Memory B cell (primary cell): ENCODE results near the gene TEX19.
"Not testable (repeated sequence)": the region's sequence is repeated elsewhere in the genome, so short reads cannot be mapped to it uniquely, and the experiment has no call there.

ENCODE experiments used
- ATAC-seq: fragments of 150-1000 bp; cut with Tn5 transposase; 2 replicates; pipeline ENCODE4 v1.10.0; 2021; ENCODE audit warnings: low read depth, mild to moderate bottlenecking, moderate library complexity
- DNase-seq, 2 donors: peaks; one replicate each; pipeline ENCODE4 v3.0.0; 2022; ENCODE audit warnings: low spot score in 2 of 2
- H3K27ac Mint-ChIP-seq: one replicate; pipeline ENCODE4 v1.8.0; 2022; ENCODE audit warnings: mild to moderate bottlenecking, moderate library complexity, mixed read lengths
- H3K27me3 Mint-ChIP-seq: one replicate; pipeline ENCODE4 v1.8.0; 2022; ENCODE audit warnings: mixed read lengths
- H3K36me3 Mint-ChIP-seq: one replicate; pipeline ENCODE4 v1.8.0; 2022; ENCODE audit warnings: mild to moderate bottlenecking, mixed read lengths
- H3K4me1 Mint-ChIP-seq: one replicate; pipeline ENCODE4 v1.8.0; 2022; ENCODE audit warnings: mixed read lengths
- H3K4me3 Mint-ChIP-seq: one replicate; pipeline ENCODE4 v1.8.0; 2022; ENCODE audit warnings: mild to moderate bottlenecking, moderate library complexity, mixed read lengths
- H3K9me3 Mint-ChIP-seq: one replicate; pipeline ENCODE4 v1.8.0; 2022; ENCODE audit warnings: mixed read lengths

Gene TEX19

DNA sequence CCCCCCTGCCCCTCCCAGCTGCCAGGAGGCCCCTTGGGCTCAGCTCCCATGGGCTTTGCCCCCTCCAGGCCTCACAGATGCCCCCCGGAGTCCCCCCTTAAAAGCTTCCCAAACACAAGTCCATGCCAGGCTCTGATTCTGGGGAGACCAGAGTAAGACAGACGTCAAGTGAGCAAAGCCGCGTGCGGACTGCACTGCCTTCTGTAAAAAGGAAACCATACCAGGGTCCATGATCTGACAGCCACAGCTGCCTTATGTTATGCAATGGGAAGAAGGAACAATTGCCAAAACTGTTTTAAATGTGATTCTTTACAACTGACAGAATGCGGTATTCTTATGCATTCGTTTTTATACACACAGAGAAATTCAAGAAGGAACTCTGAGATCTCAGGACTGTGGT lies 41.2 kb downstream of the TEX19 start:
- peaks cover 20% of the 10 kb centered on the region for H3K36me3 Mint-ChIP-seq
- H3K27ac Mint-ChIP-seq: no peak overlapping the region
- no peak for DNase-seq

DNA sequence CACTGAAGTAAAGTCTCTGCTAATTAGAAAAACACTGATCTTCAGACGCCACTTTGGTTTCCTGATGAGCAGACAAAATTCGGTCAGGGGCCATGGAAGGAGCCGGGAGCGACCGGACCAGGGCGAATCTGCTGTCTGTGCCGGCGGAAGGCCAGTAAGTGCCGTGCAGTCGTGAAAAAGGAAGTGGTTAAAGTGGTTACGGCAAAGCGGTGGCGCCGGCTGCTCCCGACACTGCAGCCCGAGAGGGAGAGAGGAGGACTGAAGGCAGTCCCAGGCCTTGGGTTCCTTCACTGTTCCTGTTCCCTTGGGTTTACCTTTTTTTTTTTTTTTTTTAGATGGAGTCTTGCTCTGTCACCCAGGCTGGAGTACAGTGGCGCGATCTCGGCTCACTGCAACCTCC lies 41.8 kb downstream of the TEX19 start:
- H3K4me3 Mint-ChIP-seq: peak overlapping the region; percentile 77
- peaks cover 19% of the 10 kb centered on the region for H3K36me3 Mint-ChIP-seq

More for the DNA sequence above, 41.2 kb downstream of the TEX19 start:
- Mint-ChIP-seq H3K9me3 (no peaks in the 10 kb centered on the region), H3K4me1 (peaks cover 5% of the 10 kb centered on the region), H3K27me3 (no peaks in the 10 kb centered on the region), H3K4me3 (no peak overlapping the region)
- ATAC-seq: no peak

DNA sequence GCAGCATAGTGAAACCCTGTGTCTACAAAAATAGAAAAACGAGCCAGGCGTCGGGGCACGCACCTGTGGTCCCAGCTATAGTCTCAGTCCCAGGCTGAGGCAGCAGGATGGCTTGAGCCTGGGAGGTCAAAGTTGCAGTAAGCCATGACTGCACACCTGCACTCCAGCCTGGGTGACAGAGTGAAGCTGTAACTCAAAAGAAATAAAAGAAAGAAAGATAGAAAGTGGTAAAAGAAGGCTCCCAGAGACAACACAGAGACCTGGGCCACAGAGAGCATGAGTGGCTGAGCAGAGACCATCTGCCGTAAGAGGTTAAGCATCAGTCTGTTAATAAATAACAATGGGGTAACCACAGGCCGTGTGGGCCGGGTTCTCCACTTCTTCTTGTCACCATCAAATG lies 43.8 kb downstream of the TEX19 start:
- no peaks in the 10 kb centered on the region for H3K9me3 Mint-ChIP-seq
- H3K27ac Mint-ChIP-seq: no peak overlapping the region
- H3K36me3 Mint-ChIP-seq: peaks cover 14% of the 10 kb centered on the region
- H3K4me3 Mint-ChIP-seq: no peak overlapping the region
- H3K27me3 Mint-ChIP-seq: no peaks in the 10 kb centered on the region
- H3K4me1 Mint-ChIP-seq: peaks cover 5% of the 10 kb centered on the region
- ATAC-seq (no peak), DNase-seq (no peak)

More for the DNA sequence above, 41.8 kb downstream of the TEX19 start:
- ATAC-seq (peak; percentile 93), DNase-seq (peak; percentile 31 to 33)
- no peaks in the 10 kb centered on the region for H3K27me3 Mint-ChIP-seq
- no peak overlapping the region for H3K27ac Mint-ChIP-seq
- H3K9me3 Mint-ChIP-seq: no peaks in the 10 kb centered on the region
- H3K4me1 Mint-ChIP-seq: peaks cover 5% of the 10 kb centered on the region

GRCh38 chr17:82403662-82404660 lies 44.9 kb downstream of the TEX19 start:
- no peak for ATAC-seq
- Mint-ChIP-seq H3K27ac (no peak overlapping the region), H3K4me1 (peaks cover 8% of the 10 kb centered on the region), H3K27me3 (no peaks in the 10 kb centered on the region), H3K4me3 (no peak overlapping the region), H3K36me3 (peaks cover 18% of the 10 kb centered on the region), H3K9me3 (no peaks in the 10 kb centered on the region)
- no peak for DNase-seq

GRCh38 chr17:82405051-82405450 lies 46.0 kb downstream of the TEX19 start:
- no peaks in the 10 kb centered on the region for H3K27me3 Mint-ChIP-seq
- peaks cover 19% of the 10 kb centered on the region for H3K36me3 Mint-ChIP-seq
- no peak overlapping the region for H3K27ac Mint-ChIP-seq
- DNase-seq: no peak
- ATAC-seq: no peak
- H3K4me3 Mint-ChIP-seq: no peak overlapping the region
- H3K9me3 Mint-ChIP-seq: no peaks in the 10 kb centered on the region
- H3K4me1 Mint-ChIP-seq: peaks cover 8% of the 10 kb centered on the region

- no peak for DNase-seq
- no peak for ATAC-seq
- Mint-ChIP-seq H3K9me3 (no peaks in the 10 kb centered on the region), H3K27me3 (no peaks in the 10 kb centered on the region), H3K27ac (no peak overlapping the region), H3K4me1 (peaks cover 5% of the 10 kb centered on the region), H3K4me3 (no peak overlapping the region), H3K36me3 (peaks cover 17% of the 10 kb centered on the region)
Observed at GRCh38 chr17:82406131-82406671, 47.2 kb downstream of the TEX19 start.

DNA sequence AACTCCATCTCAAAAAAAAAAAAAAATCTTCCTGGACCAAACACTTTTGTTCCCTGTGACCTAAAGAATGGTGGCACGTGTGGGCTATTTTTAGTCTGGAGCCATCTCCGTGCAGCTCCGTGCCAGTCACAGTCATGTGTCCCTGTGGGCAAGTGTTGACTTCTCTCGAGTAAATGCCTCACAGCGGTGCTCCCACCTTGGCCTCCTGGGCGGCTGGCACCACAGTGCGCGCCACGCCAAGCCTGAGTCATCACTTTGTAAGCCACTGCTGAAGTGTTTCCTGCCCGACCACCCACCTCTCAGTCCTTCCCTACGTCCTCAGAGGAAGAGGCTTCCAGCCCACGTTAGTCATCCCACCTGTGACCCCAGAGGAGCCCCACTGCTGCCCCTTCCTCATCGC lies 48.2 kb downstream of the TEX19 start:
- ATAC-seq (no peak), DNase-seq (no peak)
- Mint-ChIP-seq H3K4me3 (no peak overlapping the region), H3K4me1 (peaks cover 3% of the 10 kb centered on the region), H3K27ac (no peak overlapping the region), H3K36me3 (peaks cover 16% of the 10 kb centered on the region), H3K27me3 (no peaks in the 10 kb centered on the region), H3K9me3 (no peaks in the 10 kb centered on the region)

DNA sequence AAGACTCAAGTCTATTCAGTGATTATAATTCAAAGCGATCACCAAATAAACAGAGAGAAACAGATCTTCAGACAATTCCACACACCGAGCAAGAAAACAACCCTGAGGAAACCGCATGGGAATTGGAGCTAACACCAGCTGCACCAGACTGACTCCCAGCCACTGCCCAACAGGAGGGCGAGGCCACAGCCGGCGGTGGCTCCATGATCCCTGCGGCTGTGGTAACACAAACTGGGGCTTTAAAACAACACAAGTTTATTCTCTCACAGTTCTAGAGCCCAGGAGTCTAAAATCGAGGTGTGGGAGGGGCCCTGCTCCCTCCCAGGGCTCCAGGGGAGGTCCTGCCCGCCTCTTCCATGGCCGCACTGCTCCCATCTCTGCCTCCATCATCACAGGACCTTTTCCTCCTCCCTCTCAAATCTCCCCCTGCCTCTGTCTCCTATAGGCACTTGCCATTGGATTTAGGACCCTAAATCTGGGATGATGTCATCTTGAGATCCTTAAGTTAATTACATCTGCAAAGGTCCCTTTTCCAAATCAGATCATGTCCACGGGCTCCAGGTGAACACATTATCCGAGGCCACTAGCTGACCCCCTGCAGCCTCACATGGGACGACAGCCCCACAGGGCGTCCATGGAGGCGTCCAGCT lies 49.4 kb downstream of the TEX19 start:
- DNase-seq (no peak), ATAC-seq (no peak)
- Mint-ChIP-seq H3K4me1 (peaks cover 3% of the 10 kb centered on the region), H3K27me3 (no peaks in the 10 kb centered on the region), H3K36me3 (peaks cover 17% of the 10 kb centered on the region), H3K4me3 (no peak overlapping the region), H3K27ac (no peak overlapping the region), H3K9me3 (no peaks in the 10 kb centered on the region)

DNA sequence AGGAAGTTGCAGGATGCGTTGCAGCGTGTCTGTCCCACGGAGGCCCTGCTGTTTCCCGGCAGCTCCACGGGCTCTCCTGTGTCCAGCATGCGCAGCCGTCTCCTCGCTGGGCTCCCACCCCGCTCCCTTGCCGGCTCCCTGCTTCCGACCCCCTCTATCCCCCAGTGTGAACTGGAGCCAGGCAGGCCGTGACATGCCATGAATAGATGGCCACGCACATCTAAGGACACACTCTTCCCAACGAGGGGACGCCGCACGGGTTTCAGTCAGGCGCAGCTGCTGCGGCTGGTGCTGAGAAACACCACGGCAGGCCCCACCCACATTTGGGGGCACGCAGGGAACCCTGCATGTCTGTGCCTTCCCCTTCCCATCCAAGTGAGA lies 49.9 kb downstream of the TEX19 start:
- Mint-ChIP-seq H3K36me3 (peaks cover 15% of the 10 kb centered on the region), H3K4me3 (no peak overlapping the region), H3K4me1 (peaks cover 3% of the 10 kb centered on the region), H3K27ac (no peak overlapping the region), H3K27me3 (no peaks in the 10 kb centered on the region), H3K9me3 (no peaks in the 10 kb centered on the region)
- no peak for ATAC-seq
- DNase-seq: no peak

DNA sequence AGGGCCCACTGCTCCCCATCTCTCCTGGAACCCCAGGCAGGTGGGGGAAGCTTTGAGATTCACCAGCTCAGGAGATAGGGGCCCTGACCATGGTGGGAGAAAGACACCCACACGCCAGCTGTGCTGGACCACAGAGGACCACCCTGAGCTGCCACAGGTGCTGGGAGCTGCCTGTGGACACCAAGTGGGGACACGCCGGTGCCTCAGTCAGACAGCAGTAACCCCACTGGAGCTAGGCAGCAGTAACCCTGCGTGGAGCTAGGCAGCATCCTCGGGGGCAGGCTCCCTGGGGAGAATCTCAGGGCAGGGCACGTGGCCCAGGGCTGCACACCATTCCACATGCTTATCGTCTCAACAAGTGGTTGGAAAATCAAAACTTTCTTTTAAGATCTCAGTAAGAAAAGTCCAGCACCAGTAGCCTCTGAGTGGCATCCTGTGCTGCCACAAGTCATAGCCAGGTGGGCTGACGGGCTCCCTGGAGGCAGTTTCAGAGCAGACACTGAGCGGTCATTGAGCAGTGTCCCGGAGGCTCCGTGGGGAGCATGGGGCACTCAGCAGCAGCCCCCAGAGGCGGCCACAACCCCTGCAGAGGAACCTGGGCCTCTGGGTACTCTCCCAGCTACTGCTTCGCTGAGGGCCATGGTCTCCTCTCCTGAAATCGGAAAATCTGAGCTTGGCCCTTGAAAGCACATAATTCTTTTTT lies 51.1 kb downstream of the TEX19 start:
- H3K27me3 Mint-ChIP-seq: no peaks in the 10 kb centered on the region
- ATAC-seq (no peak), DNase-seq (no peak)
- H3K27ac Mint-ChIP-seq: no peak overlapping the region
- H3K9me3 Mint-ChIP-seq: no peaks in the 10 kb centered on the region
- H3K36me3 Mint-ChIP-seq: peaks cover 12% of the 10 kb centered on the region
- peaks cover 7% of the 10 kb centered on the region for H3K4me1 Mint-ChIP-seq
- H3K4me3 Mint-ChIP-seq: no peak overlapping the region

GRCh38 chr17:82411396-82412053 lies 52.5 kb downstream of the TEX19 start:
- DNase-seq (no peak), ATAC-seq (no peak)
- Mint-ChIP-seq H3K4me3 (no peak overlapping the region), H3K9me3 (no peaks in the 10 kb centered on the region), H3K27me3 (no peaks in the 10 kb centered on the region), H3K27ac (no peak overlapping the region), H3K4me1 (peaks cover 8% of the 10 kb centered on the region), H3K36me3 (peaks cover 11% of the 10 kb centered on the region)

DNA sequence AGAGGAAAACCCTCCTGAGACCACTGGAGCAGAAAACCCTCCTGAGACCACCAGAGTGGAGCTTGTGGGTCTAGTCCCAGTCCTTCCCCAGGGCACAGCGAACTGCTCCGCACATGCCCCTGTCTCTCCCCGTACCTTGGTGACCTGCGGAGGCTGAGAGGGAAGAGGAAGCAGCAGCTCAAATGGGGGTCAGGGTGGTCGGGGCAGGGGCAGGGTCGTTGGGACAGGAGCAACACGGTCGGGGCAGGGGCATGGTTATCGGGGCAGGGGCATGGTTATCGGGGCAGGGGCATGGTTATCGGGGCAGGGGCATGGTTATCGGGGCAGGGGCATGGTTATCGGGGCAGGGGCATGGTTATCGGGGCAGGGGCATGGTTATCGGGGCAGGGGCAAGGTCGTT lies 53.0 kb downstream of the TEX19 start:
- not testable (repeated sequence) for H3K4me1 Mint-ChIP-seq, H3K4me3 Mint-ChIP-seq, DNase-seq, H3K9me3 Mint-ChIP-seq, H3K27me3 Mint-ChIP-seq, H3K27ac Mint-ChIP-seq, ATAC-seq
- H3K36me3 Mint-ChIP-seq: peaks cover 11% of the 10 kb centered on the region
